Endodermal cell (in vitro differentiated cells): ENCODE results near the gene ZNF497. TPM values are rescaled to one million over a fixed set of nuclear protein-coding genes. Genes with fewer than 3 reads are reported as not detected.
"Not testable (repeated sequence)": the region's sequence is repeated elsewhere in the genome, so short reads cannot be mapped to it uniquely, and the experiment has no call there.

Experiments used
- DNase-seq: peaks from one replicate; pipeline ENCODE4 v3.0.0-alpha.2; 2017
- H3K27ac ChIP-seq: 2 replicates; pipeline ENCODE4 v1.5.1; 2013; ENCODE audit warnings: mild to moderate bottlenecking, low read depth, low read length, moderate library complexity
- H3K27me3 ChIP-seq: 2 replicates; pipeline ENCODE4 v1.6.1; 2013; ENCODE audit warnings: mild to moderate bottlenecking, low read length, moderate library complexity; ENCODE audit not compliant: insufficient read depth, control insufficient read depth, poor library complexity, severe bottlenecking
- H3K36me3 ChIP-seq: 2 replicates; pipeline ENCODE4 v1.7.0; 2013; ENCODE audit warnings: mild to moderate bottlenecking, low read length, moderate library complexity; ENCODE audit not compliant: control insufficient read depth, insufficient read depth
- H3K4me1 ChIP-seq: one replicate; pipeline ENCODE4 v1.7.0; 2013; ENCODE audit warnings: low read length; ENCODE audit not compliant: control insufficient read depth, insufficient read depth
- H3K4me3 ChIP-seq: 2 replicates; pipeline ENCODE4 v1.5.1; 2013; ENCODE audit warnings: mild to moderate bottlenecking, low read length, moderate library complexity
- H3K9ac ChIP-seq: 2 replicates; pipeline ENCODE4 v1.6.1; 2013; ENCODE audit warnings: mild to moderate bottlenecking, low read length, moderate library complexity; ENCODE audit not compliant: poor library complexity, severe bottlenecking; ENCODE audit errors: extremely low read depth
- H3K9me3 ChIP-seq: 2 replicates; pipeline ENCODE4 v1.6.1; 2013; ENCODE audit warnings: mild to moderate bottlenecking, low read length, moderate library complexity; ENCODE audit not compliant: control insufficient read depth
- H3K27ac Mint-ChIP-seq: 2 replicates; pipeline ENCODE4 v1.8.0; 2020; ENCODE audit warnings: mixed read lengths
- H3K27me3 Mint-ChIP-seq: 2 replicates; pipeline ENCODE4 v1.8.0; 2021; ENCODE audit warnings: mild to moderate bottlenecking, mixed read lengths; ENCODE audit not compliant: insufficient read depth
- H3K36me3 Mint-ChIP-seq: 2 replicates; pipeline ENCODE4 v1.8.0; 2020; ENCODE audit warnings: low read depth, mixed read lengths
- H3K4me1 Mint-ChIP-seq: 2 replicates; pipeline ENCODE4 v1.8.0; 2020; ENCODE audit warnings: mixed read lengths
- H3K4me3 Mint-ChIP-seq: 2 replicates; pipeline ENCODE4 v1.8.0; 2020; ENCODE audit warnings: mild to moderate bottlenecking, moderate library complexity, mixed read lengths
- H3K9me3 Mint-ChIP-seq: 2 replicates; pipeline ENCODE4 v1.8.0; 2020; ENCODE audit warnings: mild to moderate bottlenecking, mixed read lengths
- WGBS, 2 experiments: methylation state at CpG; one replicate each; pipeline versions ENCODE4 v1.1.5 to v1.1.7; 2013; ENCODE audit warnings: missing lambda C conversion rate in 2 of 2, mixed read lengths in 1 of 2; ENCODE audit not compliant: insufficient coverage in 1 of 2, insufficient read length in 1 of 2; 5-methylcytosine and 5-hydroxymethylcytosine counted together
- total RNA-seq, 2 donors: library from RNA; stranded (reverse); fragmentation: NEBNext Ultra II Directional in 1 of 2; extraction: Animal tissue kit (Norgen Biotek cat#: 25700) in 1 of 2; gene quantifications; 2 replicates in 1 of 2; 3 replicates in 1 of 2; pipeline ENCODE4 v1.2.1, GENCODE V29; 2021
- TF ChIP-seq, protein P1 (sequence below): fragments of 200-600 bp; sonication (generic); conservative IDR thresholded peaks from 2 replicates; pipeline ENCODE4 v1.5.0; 2021; ENCODE audit warnings: antibody characterized with exemption, mild to moderate bottlenecking

The ZNF497 gene
- total RNA-seq, 2 donors from 2014 or later: 5.2 to 5.9 TPM

DNA sequence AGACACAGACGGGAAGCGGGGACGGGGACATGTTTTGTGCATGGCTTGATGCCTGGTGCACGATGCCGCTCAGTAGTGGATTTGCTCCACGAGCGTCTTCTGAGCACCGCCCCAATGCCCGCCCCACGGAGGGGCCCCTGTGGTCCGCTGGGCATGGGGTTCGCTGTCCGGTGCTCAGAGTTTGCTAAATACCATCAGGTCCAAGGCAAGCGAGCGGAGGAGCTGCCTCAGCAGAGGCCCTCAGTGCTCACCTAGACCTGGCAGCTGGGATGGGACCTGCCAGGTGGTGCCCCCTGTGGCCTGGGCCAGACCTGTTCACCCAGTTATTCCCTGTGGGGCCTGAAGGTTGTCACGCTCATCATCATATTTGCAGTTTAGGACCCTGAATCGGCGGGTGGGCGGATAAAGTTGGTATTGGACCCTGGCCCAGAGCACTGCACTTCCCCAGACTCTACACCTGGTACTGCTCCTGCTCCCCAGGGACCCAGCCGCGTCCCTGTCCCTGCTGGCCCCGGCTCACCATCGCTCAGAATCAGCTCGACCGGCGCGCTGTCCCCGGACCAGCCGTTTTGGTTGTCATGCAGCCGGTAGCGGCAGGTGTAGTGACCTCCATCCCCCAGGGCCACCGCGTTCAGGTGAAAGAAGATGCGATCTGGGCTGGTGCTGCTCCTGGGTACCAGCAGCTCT, 11.5 kb downstream of the ZNF497 start:
- Histone ChIP-seq H3K36me3 (no peaks in the 10 kb centered on the region), H3K4me3 (no peak overlapping the region), H3K4me1 (no peaks in the 10 kb centered on the region), H3K27me3 (peaks cover 9% of the 10 kb centered on the region), H3K27ac (no peak overlapping the region), H3K9me3 (no peaks in the 10 kb centered on the region), H3K9ac (no peak overlapping the region)
- Mint-ChIP-seq H3K4me3 (no peak overlapping the region), H3K4me1 (no peaks in the 10 kb centered on the region), H3K9me3 (no peaks in the 10 kb centered on the region), H3K27me3 (peaks cover 59% of the 10 kb centered on the region), H3K27ac (no peak overlapping the region), H3K36me3 (no peaks in the 10 kb centered on the region)
- 95% methylated on average over 34 of the region's 34 CpGs for WGBS, 2 experiments
- DNase-seq: no peak
- TF ChIP-seq, protein P1, sequence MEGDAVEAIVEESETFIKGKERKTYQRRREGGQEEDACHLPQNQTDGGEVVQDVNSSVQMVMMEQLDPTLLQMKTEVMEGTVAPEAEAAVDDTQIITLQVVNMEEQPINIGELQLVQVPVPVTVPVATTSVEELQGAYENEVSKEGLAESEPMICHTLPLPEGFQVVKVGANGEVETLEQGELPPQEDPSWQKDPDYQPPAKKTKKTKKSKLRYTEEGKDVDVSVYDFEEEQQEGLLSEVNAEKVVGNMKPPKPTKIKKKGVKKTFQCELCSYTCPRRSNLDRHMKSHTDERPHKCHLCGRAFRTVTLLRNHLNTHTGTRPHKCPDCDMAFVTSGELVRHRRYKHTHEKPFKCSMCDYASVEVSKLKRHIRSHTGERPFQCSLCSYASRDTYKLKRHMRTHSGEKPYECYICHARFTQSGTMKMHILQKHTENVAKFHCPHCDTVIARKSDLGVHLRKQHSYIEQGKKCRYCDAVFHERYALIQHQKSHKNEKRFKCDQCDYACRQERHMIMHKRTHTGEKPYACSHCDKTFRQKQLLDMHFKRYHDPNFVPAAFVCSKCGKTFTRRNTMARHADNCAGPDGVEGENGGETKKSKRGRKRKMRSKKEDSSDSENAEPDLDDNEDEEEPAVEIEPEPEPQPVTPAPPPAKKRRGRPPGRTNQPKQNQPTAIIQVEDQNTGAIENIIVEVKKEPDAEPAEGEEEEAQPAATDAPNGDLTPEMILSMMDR: no peak

DNA sequence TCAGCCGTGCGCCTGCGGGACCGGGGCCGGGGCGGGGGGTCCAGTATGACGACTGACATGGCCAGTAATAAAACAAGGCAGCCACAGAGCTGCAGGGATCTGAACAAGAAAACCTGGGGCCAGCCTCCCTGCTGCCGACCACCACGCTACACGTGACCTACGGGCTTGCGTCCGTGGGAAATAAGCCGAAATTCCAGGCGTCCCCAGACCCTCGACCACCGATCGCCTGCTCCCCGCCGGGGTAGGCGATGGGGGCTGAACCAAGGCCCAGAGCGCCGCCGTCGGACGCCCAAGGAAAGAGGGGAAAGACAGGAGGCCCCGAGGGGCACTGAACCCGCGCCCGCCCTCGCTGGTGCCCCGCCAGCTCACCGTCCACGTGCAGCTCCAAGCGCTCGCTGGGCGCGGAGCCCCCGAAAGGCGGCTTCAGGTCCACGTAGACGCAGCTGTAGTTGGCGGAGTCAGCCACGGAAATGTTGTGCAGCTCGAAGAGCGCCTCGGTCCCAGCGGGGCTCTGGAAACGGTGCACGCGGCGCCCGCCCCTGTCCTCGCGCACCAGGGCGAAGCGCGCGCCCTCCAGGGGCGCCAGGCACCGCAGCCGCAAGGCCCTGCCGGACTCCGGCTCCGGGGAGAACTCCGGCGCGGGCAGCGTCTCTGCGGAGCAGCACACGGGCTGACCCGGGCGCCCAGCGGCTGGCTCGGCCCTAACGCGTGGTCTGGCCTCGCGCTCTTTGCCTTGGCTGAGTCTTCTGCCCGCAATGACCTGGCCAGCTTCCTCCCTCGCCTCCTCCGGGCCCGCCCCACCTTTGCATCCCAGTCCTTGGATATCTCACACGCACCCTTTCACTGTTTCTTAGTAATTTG, 12.3 kb downstream of the ZNF497 start:
- no peaks in the 10 kb centered on the region for H3K4me1 Mint-ChIP-seq
- 95 to 96% methylated on average over 82 to 84 of the region's 84 CpGs for WGBS, 2 experiments
- Histone ChIP-seq H3K4me3 (no peak overlapping the region), H3K27me3 (peaks cover 9% of the 10 kb centered on the region), H3K9ac (no peak overlapping the region), H3K4me1 (no peaks in the 10 kb centered on the region), H3K36me3 (no peaks in the 10 kb centered on the region), H3K27ac (no peak overlapping the region), H3K9me3 (no peaks in the 10 kb centered on the region)
- H3K36me3 Mint-ChIP-seq: no peaks in the 10 kb centered on the region
- no peaks in the 10 kb centered on the region for H3K9me3 Mint-ChIP-seq
- TF ChIP-seq, protein P1: no peak
- peaks cover 62% of the 10 kb centered on the region for H3K27me3 Mint-ChIP-seq
- no peak overlapping the region for H3K27ac Mint-ChIP-seq
- no peak overlapping the region for H3K4me3 Mint-ChIP-seq
- peak; percentile 47 for DNase-seq

DNA sequence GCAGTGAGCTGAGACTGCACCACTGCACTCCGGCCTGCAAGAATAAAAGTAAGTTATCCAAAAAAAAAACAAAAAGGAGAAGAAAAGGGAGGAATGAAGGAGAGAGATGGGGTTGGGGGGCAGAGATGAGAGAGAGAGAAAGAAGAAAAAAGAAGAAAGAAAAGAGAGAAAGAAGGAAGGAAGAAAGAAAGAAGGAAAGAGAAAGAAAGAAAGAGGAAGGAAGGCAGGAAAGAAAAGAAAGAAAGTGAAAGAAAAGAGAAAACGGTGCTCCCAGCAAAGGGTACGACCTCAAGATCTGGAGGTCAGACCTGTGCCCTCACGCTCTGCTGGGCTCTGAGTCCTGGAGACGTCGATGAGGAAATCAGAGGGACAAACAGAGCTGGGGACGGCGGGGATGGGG, 13.0 kb downstream of the ZNF497 start:
- Mint-ChIP-seq H3K36me3 (no peaks in the 10 kb centered on the region), H3K27ac (no peak overlapping the region), H3K4me1 (no peaks in the 10 kb centered on the region), H3K4me3 (no peak overlapping the region), H3K9me3 (no peaks in the 10 kb centered on the region), H3K27me3 (peaks cover 64% of the 10 kb centered on the region)
- WGBS, 2 experiments: 87 to 92% methylated on average over 7 to 8 of the region's 8 CpGs
- H3K36me3 ChIP-seq: no peaks in the 10 kb centered on the region
- H3K9ac ChIP-seq: no peak overlapping the region
- TF ChIP-seq, protein P1: no peak
- H3K27ac ChIP-seq: no peak overlapping the region
- H3K4me1 ChIP-seq: no peaks in the 10 kb centered on the region
- no peak overlapping the region for H3K4me3 ChIP-seq
- no peak for DNase-seq
- H3K9me3 ChIP-seq: no peaks in the 10 kb centered on the region
- peaks cover 9% of the 10 kb centered on the region for H3K27me3 ChIP-seq

DNA sequence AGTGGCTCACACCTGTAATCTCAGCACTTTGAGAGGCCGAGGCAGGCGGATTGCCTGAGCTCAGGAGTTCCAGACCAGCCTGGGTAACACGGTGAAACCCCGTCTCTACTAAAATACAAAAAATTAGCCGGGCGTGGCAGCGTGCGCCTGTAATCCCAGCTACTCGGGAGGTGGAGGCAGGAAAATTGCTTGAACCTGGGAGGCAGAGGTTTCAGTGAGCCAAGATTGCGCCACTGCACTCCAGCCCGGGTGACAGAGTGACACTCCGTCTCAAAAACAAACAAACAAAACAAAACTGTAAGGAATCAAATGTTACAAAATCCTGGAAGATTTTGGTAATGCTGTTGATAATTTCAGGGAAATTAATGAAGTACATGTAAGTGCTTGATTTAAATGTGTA, 14.5 kb downstream of the ZNF497 start:
- H3K9me3 Mint-ChIP-seq, H3K27me3 ChIP-seq, H3K4me1 Mint-ChIP-seq, H3K36me3 Mint-ChIP-seq, H3K36me3 ChIP-seq, H3K27ac ChIP-seq, H3K27ac Mint-ChIP-seq, H3K9ac ChIP-seq, H3K9me3 ChIP-seq, H3K4me1 ChIP-seq: not testable (repeated sequence)
- WGBS, 2 experiments: 10 to 19% methylated on average over 10 to 12 of the region's 12 CpGs
- DNase-seq: peak; percentile 46
- Mint-ChIP-seq H3K27me3 (peaks cover 65% of the 10 kb centered on the region), H3K4me3 (peak overlapping the region; percentile 76)
- H3K4me3 ChIP-seq: peak overlapping the region; percentile 81
